Stimulated activated CD4-positive, alpha-beta T cell treated with anti-CD3 and anti-CD28 coated beads, Interleukin-15, amount 100 ng/mL, for 24 hours (primary cell): ENCODE measurements around the gene WNT11.
"Not testable (repeated sequence)": the region's sequence is repeated elsewhere in the genome, so short reads cannot be mapped to it uniquely, and the experiment has no call there.

ENCODE experiments used
- DNase-seq: peaks from one replicate; pipeline ENCODE4 v3.0.0-alpha.2; 2020

Gene WNT11

GRCh38 chr11:76201056-76201455, 5.2 kb downstream of the WNT11 start:
- DNase-seq: no peak

- no peak for DNase-seq
These were observed 6.0 kb downstream of the WNT11 start for GRCh38 chr11:76200006-76200940.

GRCh38 chr11:76198691-76199090, 7.6 kb downstream of the WNT11 start:
- not testable (repeated sequence) for DNase-seq

- no peak for DNase-seq
These were observed 8.2 kb downstream of the WNT11 start for GRCh38 chr11:76197941-76198640.

- DNase-seq: no peak
These were observed 9.0 kb downstream of the WNT11 start for GRCh38 chr11:76197332-76197731.

GRCh38 chr11:76196849-76197248, 9.5 kb downstream of the WNT11 start:
- no peak for DNase-seq

GRCh38 chr11:76194872-76195668, 11.2 kb downstream of the WNT11 start:
- no peak for DNase-seq

- no peak for DNase-seq
These were observed 13.1 kb downstream of the WNT11 start for GRCh38 chr11:76193219-76193618.

- no peak for DNase-seq
These were observed 15.9 kb downstream of the WNT11 start for GRCh38 chr11:76190376-76190775.

- no peak for DNase-seq
These were observed 16.6 kb downstream of the WNT11 start for GRCh38 chr11:76189682-76190081.

GRCh38 chr11:76188873-76189272, 17.4 kb downstream of the WNT11 start:
- DNase-seq: no peak

- DNase-seq: no peak
These were observed 19.5 kb downstream of the WNT11 start for GRCh38 chr11:76186776-76187279.

- no peak for DNase-seq
These were observed 20.3 kb downstream of the WNT11 start for GRCh38 chr11:76185931-76186401.

- no peak for DNase-seq
These were observed 20.8 kb downstream of the WNT11 start for GRCh38 chr11:76185511-76185910.

- no peak for DNase-seq
These were observed 21.7 kb downstream of the WNT11 start for GRCh38 chr11:76184551-76184993.

- no peak for DNase-seq
These were observed 24.9 kb downstream of the WNT11 start for GRCh38 chr11:76181371-76181770.

GRCh38 chr11:76179147-76179546, 27.2 kb downstream of the WNT11 start:
- no peak for DNase-seq

GRCh38 chr11:76177250-76177686, 29.0 kb downstream of the WNT11 start:
- DNase-seq: no peak

- no peak for DNase-seq
These were observed 29.8 kb downstream of the WNT11 start for GRCh38 chr11:76176463-76176862.

GRCh38 chr11:76175783-76176182, 30.5 kb downstream of the WNT11 start:
- DNase-seq: no peak

GRCh38 chr11:76174330-76174729, 32.0 kb downstream of the WNT11 start:
- DNase-seq: no peak

GRCh38 chr11:76173663-76174062, 32.6 kb downstream of the WNT11 start:
- no peak for DNase-seq

GRCh38 chr11:76172583-76172982, 33.7 kb downstream of the WNT11 start:
- no peak for DNase-seq
